Muscle of back (tissue), 11 donors: Measurements from ENCODE around the gene TSEN34. TPM values are rescaled to one million over a fixed set of nuclear protein-coding genes. Genes with fewer than 3 reads are reported as not detected.

Source experiments
- DNase-seq, 3 donors: peaks; one replicate each; pipeline versions ENCODE4 v3.0.0 to v3.0.0-alpha.2; 2013
- polyA plus RNA-seq, 10 donors: library from polyadenylated mRNA; unstranded; fragments of 120-200 nt; gene quantifications; one replicate each; pipeline ENCODE4 v1.2.1, GENCODE V29; 2013; ENCODE audit not compliant: insufficient read length in 10 of 10

Gene TSEN34
- polyA plus RNA-seq, 10 donors: 20.8 to 37.2 (median 30.6) TPM

DNA sequence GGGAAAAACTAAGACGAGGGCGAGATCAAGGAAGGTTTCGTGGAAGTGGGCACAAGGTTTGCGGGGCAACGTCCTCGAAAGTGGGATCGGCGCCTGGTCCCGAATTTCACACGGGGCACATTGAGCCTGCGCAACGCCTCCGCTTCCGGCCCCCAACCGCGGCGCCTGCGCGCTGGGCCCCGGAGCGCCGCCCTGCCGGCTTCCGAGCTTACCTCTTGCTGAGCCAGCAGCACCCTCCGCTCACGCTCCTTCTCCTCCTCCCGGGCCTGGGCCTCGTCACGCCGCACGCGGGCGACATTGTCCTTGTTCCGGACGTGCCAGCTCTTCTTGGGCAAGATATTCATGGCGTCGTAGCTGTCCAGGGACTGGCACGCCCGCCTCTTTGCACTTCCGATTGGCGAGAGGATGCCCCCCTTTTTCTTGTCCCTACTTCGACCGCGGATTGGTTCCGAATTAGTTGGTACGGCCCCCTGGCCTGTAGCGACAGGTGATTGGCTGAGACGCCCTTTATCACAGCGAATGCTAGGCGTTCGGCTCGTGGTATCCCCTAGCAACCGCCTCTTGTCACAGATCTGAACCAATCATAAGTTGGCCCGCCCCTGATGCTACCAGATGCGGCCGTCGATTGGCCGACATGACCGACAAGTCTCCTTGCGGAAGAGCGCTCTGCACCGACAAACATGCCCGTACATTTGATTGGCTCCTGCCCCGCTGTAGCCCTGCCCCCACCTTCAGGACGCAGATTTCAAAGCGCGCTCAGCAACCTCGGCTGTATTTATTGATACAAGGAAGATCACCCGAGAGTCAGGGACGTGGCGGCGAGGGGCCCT lies 31.5 kb upstream of the TSEN34 start, which contains the start of gene LENG1:
Gene LENG1 (minus strand): TSS at position 370 of the 830 bp plus-strand sequence. CDS start 26 bp downstream, at position 344.
- DNase-seq: peak; percentile 99 to 100 (median 100)

DNA sequence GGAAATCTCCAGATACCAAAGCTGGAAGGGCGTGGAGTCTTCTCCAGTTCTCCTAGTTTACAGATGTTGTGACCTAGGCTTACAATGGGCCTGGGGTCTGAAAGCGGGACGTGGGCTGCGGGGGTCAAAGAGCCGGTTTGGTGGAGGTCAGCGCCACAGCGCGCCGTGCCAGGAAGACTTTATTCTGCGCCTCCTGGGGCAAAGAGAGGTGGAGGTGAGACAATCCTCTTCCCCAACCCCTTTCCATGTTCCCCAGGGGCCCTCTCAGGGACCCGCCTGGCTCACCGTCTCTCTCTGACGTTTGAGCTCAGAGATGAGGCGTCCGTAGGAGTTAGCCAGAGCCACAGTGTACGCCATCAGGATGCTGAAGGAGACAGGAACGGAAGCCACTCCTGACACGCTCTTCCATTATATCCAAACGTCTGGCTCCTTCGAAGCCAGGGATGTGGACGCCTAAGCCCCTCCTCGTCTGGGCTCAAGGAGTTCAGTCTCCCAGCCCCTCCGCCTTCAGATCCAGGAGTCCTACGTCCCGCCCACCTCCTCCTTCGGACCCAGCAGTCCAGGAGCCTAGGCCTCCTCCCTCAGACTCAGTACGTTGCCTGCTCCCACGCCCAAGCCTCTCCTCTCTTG lies 30.8 kb upstream of the TSEN34 start:
- DNase-seq: peak in 1 of 3 donors; percentile 68

DNA sequence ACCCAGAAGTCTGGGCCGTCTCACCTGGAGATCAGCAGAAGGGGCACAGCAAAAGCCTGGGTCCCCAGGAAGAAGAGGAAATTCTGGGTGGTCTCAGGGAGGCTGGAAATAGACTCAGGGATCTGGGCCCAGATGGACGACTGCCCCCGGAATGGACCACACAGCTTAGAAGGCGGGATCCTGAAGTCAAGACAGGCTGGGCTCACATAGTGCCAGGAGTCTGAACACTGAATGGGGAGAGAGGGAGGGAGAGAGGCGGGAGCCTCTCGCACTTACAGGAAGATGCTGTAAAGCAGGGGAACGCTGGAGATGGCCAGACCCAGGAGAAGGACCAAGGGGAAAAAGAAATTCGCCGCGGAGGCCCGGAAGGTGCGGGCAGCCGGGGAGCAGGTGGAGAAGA lies 30.3 kb upstream of the TSEN34 start:
- peak in 1 of 3 donors; percentile 69 for DNase-seq

DNA sequence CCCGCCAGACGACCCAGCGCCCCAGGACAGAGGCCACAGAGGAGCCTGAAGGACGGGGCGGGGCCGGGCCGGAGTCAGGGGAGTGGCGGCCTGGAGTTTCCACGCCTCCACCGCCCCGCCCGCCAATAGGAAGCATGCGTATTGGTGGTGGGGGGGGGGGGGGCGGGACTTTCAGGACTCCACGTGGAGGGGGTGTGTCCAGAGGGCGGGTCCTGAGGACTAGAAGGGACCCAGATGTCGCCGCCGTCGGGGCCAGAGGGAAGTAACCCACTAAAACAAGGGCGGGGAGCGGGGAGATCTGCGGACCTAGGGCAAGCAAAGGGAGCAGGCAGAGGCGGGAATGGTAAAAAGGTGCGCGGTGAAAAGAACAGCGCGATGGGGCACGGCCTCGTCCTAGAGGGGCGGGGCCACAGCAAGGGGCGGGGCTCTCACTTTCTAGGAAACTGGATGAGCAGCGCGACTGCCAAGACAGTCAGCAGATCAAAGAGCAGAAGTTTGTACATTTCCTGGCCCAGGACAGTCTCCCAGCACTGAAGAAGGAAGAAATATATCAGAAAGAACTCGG lies 28.8 kb upstream of the TSEN34 start:
- DNase-seq: peak; percentile 49 to 85 (median 78)

DNA sequence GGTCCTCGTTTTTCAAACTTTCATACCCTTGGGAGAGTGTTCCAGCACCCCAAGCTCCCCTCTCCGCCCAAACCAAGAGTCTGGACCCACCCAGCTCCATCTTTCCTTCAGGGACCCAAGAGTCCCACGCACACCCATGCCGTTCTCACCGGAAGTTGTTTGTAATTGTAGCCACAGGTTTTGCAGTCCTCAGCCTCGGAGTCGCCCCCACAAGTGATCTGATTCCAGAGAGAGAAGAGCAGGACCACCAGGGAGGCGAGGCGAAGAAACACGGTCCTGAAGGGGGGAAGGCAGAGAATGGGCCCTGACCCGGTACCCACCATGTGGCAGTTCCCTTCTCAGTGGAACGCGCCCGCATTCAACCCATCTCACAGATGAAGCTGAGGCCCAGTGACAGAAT lies 28.2 kb upstream of the TSEN34 start:
- no peak for DNase-seq

DNA sequence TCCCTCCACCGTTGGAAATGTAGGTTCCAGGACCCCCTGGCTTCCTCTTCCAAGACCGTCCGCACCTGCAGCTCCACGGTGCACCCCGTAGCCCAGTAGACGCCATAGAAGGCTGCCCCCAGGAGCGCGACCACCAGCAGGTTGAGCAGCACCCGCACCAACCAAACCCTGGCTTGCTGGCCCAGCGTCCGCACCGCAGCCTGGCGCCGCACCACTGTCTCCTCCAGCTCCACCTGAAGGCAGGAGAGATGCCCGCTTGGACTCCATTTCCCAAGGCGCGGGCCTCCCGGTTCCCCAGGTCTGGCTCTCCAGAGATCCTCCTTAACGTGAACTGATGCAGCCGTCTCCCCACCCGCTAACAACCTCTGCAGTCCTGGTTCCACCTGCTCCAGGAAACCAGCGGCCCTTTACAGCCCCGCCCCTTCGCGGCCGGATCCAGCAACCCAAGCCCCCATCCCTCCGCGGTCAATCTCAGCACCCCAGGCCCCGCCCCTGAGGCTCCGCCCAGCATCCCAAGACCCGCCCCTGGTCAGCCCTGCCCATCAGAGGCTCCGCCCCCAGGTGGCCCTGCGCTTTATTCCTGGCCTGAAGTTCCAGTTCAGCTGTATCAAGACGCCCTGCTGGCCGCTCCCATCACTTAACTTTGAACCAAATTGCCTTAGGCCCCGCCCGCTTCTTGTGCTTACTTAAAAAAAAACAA lies 26.6 kb upstream of the TSEN34 start:
- DNase-seq: peak in 1 of 3 donors; percentile 34

DNA sequence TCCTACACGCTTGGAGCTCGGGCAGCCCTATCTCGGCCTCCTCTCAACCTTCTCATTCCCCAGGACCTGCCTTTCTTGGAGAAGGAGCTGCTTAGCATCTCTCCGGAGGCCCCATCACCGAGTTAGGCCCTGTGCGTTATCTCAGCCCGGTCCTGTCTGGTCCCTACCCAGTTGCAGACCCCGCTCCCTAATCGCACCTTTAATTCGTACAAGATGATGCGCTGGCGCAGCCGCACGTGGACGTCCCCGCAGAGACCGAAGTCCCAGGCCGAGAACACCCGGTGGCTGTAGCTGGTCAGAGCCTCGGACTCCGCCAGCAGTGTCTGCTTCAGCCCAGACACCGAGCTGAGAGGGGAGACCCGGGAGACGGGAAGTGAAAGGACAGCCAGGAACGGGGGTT lies 25.9 kb upstream of the TSEN34 start:
- no peak for DNase-seq

DNA sequence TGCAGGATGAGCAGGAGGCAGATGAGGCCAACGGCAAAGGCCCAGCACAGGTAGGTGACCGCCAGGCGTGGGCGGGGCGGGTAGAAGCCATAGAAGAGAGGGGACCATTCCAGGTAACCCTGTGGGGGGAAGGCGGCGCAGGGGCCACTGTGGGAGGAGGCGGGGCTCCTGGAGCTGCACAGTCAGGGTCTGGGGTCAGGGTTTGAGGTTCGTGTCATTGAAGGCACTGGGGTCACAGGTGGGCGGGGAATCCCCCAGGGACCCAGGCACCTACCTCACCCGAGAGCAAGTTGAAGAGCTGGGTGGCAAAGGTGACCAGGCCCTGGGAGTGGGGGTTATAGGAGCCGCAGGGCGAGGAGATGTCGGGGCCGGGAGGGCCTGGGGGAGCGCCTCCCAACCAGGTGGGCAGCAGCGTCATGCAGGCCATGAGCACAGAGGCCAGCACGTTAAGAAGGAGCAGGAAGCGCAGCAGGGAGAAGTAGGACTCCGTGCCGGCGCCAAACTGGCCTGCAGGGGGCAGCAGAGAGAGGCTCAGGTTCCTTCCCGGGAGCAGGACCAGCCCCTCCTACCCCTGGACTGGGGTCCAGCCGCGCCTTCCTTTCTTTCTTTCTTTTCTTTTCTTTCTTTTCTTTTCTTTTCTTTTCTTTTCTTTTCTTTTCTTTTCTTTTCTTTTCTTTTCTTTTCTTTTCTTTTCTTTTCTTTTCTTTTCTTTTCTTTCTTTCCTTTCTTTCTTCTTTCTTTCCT lies 22.8 kb upstream of the TSEN34 start:
- DNase-seq: peak; percentile 80 to 94 (median 92)

DNA sequence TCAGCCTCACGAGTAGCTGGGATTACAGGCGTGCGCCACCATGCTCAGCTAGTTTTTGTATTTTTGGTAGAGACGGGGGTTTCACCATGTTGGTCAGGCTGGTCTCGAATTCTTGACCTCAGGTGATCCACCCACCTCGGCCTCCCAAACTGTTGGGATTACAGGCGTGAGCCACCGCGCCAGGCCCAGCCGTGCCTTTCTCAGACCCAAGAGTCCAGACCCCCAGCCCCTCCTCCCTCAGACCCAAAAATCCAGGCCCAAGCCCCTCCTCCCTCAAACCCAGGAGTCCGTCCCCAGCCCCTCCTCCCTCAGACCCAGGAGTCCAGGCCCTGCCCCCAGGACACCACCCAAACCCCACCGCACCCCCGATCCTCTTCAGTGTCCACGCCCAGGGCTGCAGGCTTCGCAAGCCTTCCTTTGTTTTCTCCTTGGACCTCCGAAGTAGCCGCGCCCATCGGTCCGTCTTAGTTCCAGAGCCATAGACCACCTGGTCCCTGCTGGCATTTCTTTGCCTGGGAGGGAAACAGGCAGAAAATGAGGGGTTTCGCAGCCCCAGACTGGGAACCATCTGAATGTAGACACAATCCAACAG lies 21.9 kb upstream of the TSEN34 start:
- no peak for DNase-seq

DNA sequence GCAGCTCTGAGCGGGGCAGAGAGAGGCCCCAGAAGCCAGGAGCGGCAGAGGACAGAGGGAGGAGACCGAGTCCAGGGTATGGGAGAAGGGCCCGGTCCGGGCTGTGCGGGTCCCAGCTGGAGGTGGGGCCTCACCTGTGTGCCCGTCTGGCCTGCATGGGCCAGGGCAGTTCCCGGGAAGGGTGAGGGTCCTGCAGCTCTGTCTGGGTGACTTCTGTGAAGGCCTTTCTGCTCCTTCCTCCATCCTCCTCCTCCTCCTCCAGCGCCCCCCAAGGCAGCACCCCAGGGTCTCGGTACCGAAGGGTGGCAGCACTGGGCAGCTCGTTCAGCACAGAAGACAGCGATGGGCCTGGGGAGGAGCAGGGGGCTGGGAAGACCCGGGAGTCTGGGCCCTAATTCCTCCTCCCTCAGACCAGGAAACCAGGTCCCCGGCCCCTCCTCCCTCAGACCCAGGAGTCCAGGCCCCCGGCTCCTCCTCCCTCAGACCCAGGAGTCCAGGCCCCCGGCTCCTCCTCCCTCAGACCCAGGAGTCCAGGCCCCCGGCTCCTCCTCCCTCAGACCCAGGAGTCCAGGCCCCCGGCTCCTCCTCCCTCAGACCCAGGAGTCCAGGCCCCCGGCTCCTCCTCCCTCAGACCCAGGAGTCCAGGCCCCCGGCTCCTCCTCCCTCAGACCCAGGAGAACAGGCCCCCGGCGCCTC lies 19.2 kb upstream of the TSEN34 start:
- peak in 1 of 3 donors; percentile 3 for DNase-seq

DNA sequence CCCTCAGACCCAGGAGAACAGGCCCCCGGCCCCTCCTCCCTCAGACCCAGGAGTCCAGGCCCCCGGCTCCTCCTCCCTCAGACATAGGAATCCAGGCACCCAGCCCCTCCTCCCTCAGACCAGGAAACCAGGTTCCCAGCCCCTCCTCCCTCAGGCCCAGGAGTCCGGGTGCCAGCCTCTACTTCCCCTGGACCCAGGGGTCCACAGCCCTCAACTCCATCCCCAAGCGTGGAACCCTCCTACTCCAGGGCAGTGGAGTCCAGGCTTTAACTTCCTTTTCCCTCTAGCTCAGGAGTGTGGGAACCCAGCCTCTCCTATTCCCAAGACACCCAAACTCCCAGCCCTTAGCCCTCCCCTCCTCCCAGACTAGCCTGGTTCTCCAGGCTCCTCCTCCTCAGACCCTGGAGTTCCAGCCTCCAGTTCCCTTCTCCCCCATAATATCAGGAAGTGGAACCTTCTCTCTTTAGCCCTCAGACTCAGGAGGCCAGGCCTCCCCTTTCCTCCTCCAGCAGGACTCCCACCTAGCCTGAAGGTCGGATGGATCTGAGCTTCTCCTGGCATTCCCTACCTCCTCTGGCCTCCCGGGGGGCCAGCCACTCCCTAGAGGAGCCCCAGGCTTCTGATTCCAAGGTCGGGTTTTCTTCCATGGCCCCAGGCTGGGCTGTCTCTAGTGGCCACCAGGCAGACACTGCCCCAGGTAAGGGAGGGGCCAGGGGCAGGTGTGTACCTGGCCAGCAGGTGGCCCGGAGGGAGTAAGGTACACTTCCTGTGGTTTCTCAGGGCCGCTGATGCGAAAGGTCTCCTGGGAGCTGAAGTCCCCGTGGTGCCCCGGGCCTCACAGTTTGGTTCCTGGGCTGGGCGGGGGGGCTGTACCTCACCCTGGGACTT lies 18.4 kb upstream of the TSEN34 start, which contains the start of gene TMC4:
Gene TMC4 (minus strand): TSS at position 690 of the 888 bp plus-strand sequence. CDS start 43 bp downstream, at position 647.
- DNase-seq: peak in 1 of 3 donors; percentile 51

DNA sequence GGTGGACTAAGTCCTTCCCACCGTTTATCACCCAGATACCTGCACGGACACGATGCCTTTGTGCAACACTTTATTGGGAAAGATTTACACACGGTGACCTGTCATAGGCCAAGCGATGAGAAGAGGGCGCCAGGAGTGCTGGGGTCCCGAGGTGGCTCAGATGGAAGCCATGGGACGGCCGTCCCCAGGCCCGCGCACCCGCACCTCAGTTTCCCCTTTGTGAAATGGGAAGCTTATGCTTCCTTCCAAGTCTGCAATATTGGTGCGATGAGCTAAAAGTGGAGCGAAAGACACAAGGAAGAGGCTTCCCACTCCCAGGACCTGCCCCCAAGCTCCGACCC lies 17.8 kb upstream of the TSEN34 start:
- no peak for DNase-seq

DNA sequence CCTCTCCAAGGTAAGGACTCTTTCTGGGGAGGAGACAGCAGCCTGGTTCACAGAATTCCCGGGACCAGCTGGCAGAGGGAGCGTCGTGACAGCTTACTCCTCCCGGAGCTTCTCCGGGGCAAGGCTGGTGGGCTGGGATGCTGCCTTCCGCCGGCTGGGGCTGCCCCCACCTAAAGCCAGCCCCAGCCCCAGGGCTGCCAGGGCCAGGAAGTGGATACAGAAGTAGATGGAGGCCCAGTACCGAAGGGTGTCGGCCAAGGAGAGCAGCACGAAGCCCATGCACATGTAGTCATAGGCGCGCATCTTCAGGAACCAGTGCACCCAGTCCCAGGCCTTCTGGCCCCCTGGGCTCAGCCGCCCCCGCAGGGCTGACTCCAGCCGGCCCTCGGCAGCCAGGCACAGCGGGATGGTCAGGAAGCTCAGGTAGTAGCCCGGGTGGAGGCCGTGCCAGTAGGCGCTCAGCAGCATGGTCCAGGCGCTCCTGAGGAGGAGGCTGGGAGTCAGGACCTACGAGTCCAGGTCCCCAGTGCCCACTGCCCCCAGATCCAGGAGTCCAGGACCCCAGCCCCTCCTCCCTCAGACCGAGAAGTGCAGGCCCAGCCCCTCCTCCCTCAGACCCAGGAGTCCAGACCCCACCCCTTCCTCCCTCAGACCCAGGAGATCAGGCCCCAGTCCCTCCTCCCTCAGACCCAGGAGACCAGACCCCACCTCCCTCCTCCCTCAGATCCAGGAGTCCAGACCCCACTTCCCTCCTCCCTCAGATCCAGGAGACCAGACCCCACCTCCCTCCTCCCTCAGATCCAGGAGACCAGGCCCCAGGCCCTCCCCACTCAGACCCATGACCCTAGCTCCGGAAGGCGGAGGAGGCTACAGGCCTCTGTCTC lies 16.9 kb upstream of the TSEN34 start:
- peak in 1 of 3 donors; percentile 8 for DNase-seq

DNA sequence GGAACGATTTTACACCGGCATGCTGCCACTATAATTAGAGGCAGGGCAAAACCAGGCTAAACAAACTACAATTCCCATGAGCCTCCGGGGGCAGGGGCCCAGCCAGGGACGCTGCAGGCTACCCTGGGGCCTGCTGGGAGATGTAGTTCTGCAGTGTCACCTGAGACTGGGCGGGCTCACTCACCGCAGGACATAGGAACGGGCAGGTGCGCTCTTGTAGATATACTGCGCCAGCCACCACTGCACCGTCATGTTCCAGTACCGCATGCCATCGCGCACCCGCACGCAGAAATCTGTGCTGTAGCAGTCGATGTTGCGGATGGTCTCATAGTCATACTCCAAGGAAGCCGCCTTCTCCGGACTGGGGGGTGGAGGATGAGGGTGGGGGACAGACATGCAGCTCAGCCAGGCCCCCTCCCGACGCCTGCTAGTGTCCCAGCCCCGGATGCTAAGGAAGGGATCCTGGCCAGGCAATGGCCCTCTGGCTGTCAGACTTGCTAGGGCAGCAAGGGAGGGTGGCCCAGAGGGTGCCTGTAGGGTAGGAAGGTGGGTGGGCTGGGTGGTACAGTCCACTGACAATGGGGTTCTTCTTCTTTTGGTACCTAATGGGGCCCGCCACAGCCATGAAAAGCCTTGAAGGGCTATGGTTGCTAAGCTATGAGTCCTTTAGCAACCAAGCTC lies 12.4 kb upstream of the TSEN34 start:
- peak in 1 of 3 donors; percentile 46 for DNase-seq

DNA sequence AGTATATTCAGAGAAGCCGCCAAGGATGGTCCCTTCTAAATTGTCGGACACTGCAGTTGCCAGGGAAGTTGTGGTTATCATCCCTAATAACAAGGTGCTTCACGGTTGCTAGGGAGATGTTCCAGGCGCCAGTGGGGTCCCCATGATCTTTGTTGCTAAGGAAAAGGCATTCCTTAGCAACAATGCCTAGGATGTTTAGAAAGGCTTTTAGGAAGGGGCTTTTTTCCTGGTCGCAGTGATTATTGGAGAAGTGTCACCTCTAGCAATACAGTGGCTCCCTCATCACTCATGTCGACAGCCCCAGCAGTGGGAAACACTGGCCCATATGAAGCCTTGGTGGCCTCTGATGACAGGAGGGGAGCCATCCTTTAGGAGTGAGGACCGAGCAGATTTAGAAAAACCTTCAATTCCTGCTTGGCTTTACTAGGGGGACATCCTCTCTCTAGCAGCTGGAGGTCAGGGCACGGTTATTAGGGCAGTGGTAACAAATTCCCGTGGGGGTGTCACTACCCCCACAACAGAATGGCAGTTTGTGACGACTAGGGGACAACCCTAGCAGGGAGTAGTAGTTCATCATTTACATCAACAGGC lies 11.8 kb upstream of the TSEN34 start:
- DNase-seq: no peak

DNA sequence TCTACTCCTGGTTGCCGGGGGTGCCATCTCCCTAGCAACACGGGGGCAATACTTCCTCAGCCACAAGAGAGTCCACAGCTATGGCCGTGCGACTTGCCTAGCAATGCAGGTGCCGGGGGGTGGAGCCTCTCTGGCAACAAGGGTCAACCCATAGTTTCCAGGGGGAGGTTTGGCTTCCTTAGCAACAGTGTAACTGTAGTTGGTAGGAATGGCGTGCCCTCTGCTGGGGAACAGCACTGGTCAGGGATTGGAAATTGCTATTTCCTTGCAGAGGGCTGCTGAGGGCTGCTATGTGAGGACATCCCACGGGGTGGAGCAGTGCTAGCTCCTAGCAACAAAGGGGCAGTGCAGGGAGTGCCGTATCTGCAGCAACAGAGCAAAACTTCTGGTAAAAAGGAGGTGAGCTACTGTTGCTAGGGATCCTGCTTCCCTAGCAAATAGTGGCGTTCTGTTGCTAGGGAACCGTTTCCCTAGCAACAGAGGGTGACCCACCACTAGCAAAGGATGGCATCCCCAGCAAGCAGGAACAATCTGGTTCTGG lies 11.1 kb upstream of the TSEN34 start:
- DNase-seq: peak; percentile 13 to 68 (median 47)

DNA sequence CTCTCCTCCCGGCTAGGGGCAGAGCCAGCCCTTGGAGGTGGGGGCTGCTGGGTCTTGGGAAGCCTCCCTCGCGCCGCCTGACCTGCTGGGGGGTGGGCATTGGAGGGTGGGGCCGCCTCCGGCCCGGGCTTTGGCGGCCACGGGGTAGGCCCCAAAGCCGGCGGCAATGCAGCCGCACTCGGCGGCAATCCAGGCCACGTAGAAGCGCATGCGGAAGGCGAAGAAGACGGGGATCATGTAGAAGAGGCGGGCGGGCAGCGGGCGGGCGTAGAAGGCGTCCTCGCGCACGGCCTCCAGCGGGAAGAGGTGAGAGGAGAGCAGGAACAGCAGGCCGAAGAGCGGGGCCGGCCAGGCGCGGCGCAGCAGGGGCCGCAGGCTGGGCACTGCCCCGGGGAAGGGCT lies 10.4 kb upstream of the TSEN34 start:
- no peak for DNase-seq
